HepG2 (cell line): ENCODE results near the gene CCDC77. TPM values are rescaled to one million over a fixed set of nuclear protein-coding genes. Genes with fewer than 3 reads are reported as not detected.

Source experiments
- ATAC-seq: fragments of 200-7000 bp; cut with Tn5 transposase; 3 replicates; pipeline ENCODE4 v1.9.1; 2020; ENCODE audit warnings: mild to moderate bottlenecking, moderate library complexity
- BruUV-seq: library from RNA; stranded (reverse); fragments of 400-500 nt; replicated peaks from 2 replicates; lab custom pipeline; 2021; lab: Mats Ljungman, UMichigan
- CTCF ChIA-PET: fragments of 300-600 bp; formaldehyde crosslinking; extraction: SDS; loops from one replicate; lab custom pipeline; 2021; ENCODE audit warnings: low total read pairs, inconsistent platforms, low intra/inter-chr PET ratio; lab: Yijun Ruan, JAX
- POLR2A ChIA-PET: fragments of 350-600 bp; sonication (Branson Sonifier 250); formaldehyde crosslinking; loops from one replicate; lab custom pipeline; 2020; ENCODE audit warnings: antibody characterized with exemption, inconsistent platforms; lab: Yijun Ruan, JAX
- DNase-seq: peaks from one replicate; pipeline ENCODE4 v3.0.0-alpha.2; 2015; ENCODE audit warnings: low spot score
- FAIRE-seq: peaks from 3 replicates; lab custom pipeline; 2011; peaks lifted over from hg19 to GRCh38; lab: Jason Lieb, UNC
- H2AFZ ChIP-seq: one replicate; pipeline ENCODE4 v1.6.1; 2011; ENCODE audit warnings: low read length, inconsistent platforms
- H3K27ac ChIP-seq: fragments of 300-600 bp; 3 replicates; pipeline ENCODE4 v1.8.0; 2011; ENCODE audit warnings: mixed run types, mild to moderate bottlenecking, mixed read lengths, low read length, inconsistent platforms; ENCODE audit not compliant: insufficient read depth; ENCODE audit errors: extremely low read length
- H3K27me3 ChIP-seq, 2 experiments: fragments of 200-600 bp in 1 of 2; 2 replicates in 1 of 2; 3 replicates in 1 of 2; pipeline versions ENCODE4 v1.6.0 to v1.8.0; 2011; ENCODE audit warnings: low read length in 2 of 2, mild to moderate bottlenecking in 2 of 2, moderate library complexity in 2 of 2, inconsistent platforms in 1 of 2; ENCODE audit not compliant: insufficient read depth in 2 of 2, control insufficient read depth in 1 of 2
- H3K36me3 ChIP-seq, 2 experiments: fragments of 200-600 bp in 1 of 2; replicated peaks in 1 of 2; 2 replicates in 1 of 2; 3 replicates in 1 of 2; pipeline versions ENCODE4 v1.5.1 to v1.8.0; 2011; ENCODE audit warnings: low read length in 2 of 2, inconsistent platforms in 1 of 2; ENCODE audit not compliant: insufficient read depth in 2 of 2, control insufficient read depth in 1 of 2
- H3K4me1 ChIP-seq: 2 replicates; pipeline ENCODE4 v1.5.1; 2012; ENCODE audit warnings: low read length, inconsistent platforms; ENCODE audit not compliant: insufficient read depth
- H3K4me2 ChIP-seq: 2 replicates; pipeline ENCODE4 v1.6.0; 2011; ENCODE audit warnings: low read depth, low read length, inconsistent platforms
- H3K4me3 ChIP-seq, 3 experiments: fragments of 200-600 bp in 1 of 3; sonication (generic), shearing (Covaris generic) in 1 of 3; replicated peaks in 1 of 3; 2 replicates each; pipeline ENCODE4 v1.5.1; 2011 to 2016; ENCODE audit warnings: low read length in 3 of 3, inconsistent platforms in 2 of 3, low read depth in 2 of 3, mild to moderate bottlenecking in 2 of 3, control low read depth in 1 of 3, mixed read lengths in 1 of 3; ENCODE audit not compliant: insufficient read depth in 1 of 3
- H3K79me2 ChIP-seq: one replicate; pipeline ENCODE4 v1.6.1; 2011; ENCODE audit warnings: low read length, inconsistent platforms; ENCODE audit not compliant: insufficient read depth
- H3K9ac ChIP-seq: 2 replicates; pipeline ENCODE4 v1.6.0; 2011; ENCODE audit warnings: mild to moderate bottlenecking, low read depth, low read length, inconsistent platforms; ENCODE audit not compliant: insufficient read depth
- H3K9me3 ChIP-seq: 2 replicates; pipeline ENCODE4 v1.5.1; 2012; ENCODE audit warnings: mild to moderate bottlenecking, low read length
- H4K20me1 ChIP-seq: 2 replicates; pipeline ENCODE4 v1.6.0; 2011; ENCODE audit warnings: inconsistent platforms, mild to moderate bottlenecking, low read length, moderate library complexity; ENCODE audit not compliant: insufficient read depth
- HNF4A ChIP-seq: sonication (generic); formaldehyde crosslinking; IDR thresholded peaks from 2 replicates; pipeline ENCODE4 v1.4.0; 2020; ENCODE audit warnings: missing genetic modification reagents
- KDM5B ChIP-seq: sonication (generic); formaldehyde crosslinking; IDR thresholded peaks from 2 replicates; pipeline ENCODE4 v1.4.0; 2020; ENCODE audit warnings: missing genetic modification reagents, mild to moderate bottlenecking, borderline replicate concordance
- NBN ChIP-seq: fragments of 450-650 bp; conservative IDR thresholded peaks from 2 replicates; pipeline ENCODE4 v1.6.1; 2017
- ONECUT2 ChIP-seq: sonication (generic); formaldehyde crosslinking; IDR thresholded peaks from 2 replicates; pipeline ENCODE4 v1.4.0; 2020; ENCODE audit warnings: missing genetic modification reagents
- RFX3 ChIP-seq: IDR thresholded peaks from 2 replicates; pipeline ENCODE4 v1.6.1; 2016; ENCODE audit warnings: missing biosample characterization, missing genetic modification reagents
- ZNF232 ChIP-seq: sonication (generic); formaldehyde crosslinking; IDR thresholded peaks from 2 replicates; pipeline ENCODE4 v1.4.0; 2020; ENCODE audit warnings: missing genetic modification reagents, borderline replicate concordance
- ZNF484 ChIP-seq: sonication (generic); formaldehyde crosslinking; IDR thresholded peaks from 2 replicates; pipeline ENCODE4 v1.5.1; 2020; ENCODE audit warnings: mild to moderate bottlenecking, low read depth, missing genetic modification reagents, borderline replicate concordance
- ZNF644 ChIP-seq: IDR thresholded peaks from 2 replicates; pipeline ENCODE4 v1.6.1; 2016; ENCODE audit warnings: low read depth
- ZNF678 ChIP-seq: sonication (generic); formaldehyde crosslinking; IDR thresholded peaks from 2 replicates; pipeline ENCODE4 v1.4.0; 2020; ENCODE audit warnings: mild to moderate bottlenecking, missing genetic modification reagents
- WGBS: methylation state at CpG from one replicate; pipeline ENCODE4 v1.1.6; 2017; ENCODE audit warnings: low lambda C conversion rate; 5-methylcytosine and 5-hydroxymethylcytosine counted together
- in situ Hi-C: cut with HindIII; loops from 2 replicates; pipeline ENCODE4 v1.10.0; 2017; ENCODE audit warnings: low pct_unique_long_range_greater_than_20kb; ENCODE audit not compliant: extremely low pct_ligation_motif_present
- intact Hi-C: fragments of 100-400 bp; cut with micrococcal nuclease; formaldehyde crosslinking; loops from one replicate; pipeline ENCODE4 v1.10.0; 2022; ENCODE audit not compliant: unreplicated experiment
- polyA plus RNA-seq, 8 experiments: library from polyadenylated mRNA; depleted of rRNA in 3 of 8; stranded (reverse) in 7 of 8; unstranded in 1 of 8; fragments of >200 nt; fragmentation: Illumina TruSeq in 4 of 8; extraction: Trizol in 4 of 8; gene quantifications; 2 replicates each; pipeline versions ENCODE4 v1.2.1 to v1.2.3, GENCODE V29; 2011 to 2016; ENCODE audit warnings: low read depth in 4 of 8, missing spikeins in 1 of 8, mixed read lengths in 1 of 8; ENCODE audit not compliant: insufficient read depth in 1 of 8
- total RNA-seq, 5 experiments: library from RNA; depleted of rRNA; stranded (reverse); fragments of >200 nt; fragmentation: Illumina TruSeq; extraction: Trizol; gene quantifications; 2 replicates each; pipeline ENCODE4 v1.2.3, GENCODE V29; 2016; ENCODE audit warnings: low read depth in 1 of 5
- TF ChIP-seq, protein P1 (sequence below): sonication (generic); formaldehyde crosslinking; IDR thresholded peaks from 2 replicates; pipeline ENCODE4 v1.5.1; 2020; ENCODE audit warnings: mild to moderate bottlenecking, missing genetic modification reagents, moderate library complexity

CCDC77 gene
- total and polyA plus RNA-seq, 2 of the 13 experiments (the other 11 are each of a cell fraction or from before 2014, with no cell fraction given) = 6.4 to 16.4 TPM

DNA sequence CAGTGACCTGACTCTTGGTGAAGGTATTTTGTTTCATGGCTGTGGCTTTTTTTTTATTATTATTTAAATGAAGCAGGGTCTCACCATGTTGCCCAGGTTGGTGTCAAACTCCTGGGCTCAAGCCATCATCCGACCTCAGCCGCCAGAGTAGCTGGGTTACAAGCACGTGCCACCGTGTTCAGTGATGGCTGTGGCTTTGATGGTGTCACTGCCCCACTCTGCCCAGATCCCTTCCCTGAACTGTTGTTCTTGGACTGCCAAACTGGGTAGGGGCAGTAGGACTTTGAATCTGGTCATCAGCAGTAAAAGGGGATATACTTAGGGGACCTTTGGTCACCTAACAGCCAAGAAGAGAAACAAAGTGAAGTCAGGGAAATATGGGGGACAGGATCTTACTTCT lies 77.7 kb downstream of the CCDC77 start (continued):
- TF ChIP-seq NBN (no peak), ONECUT2 (CRISPR knock-in tag) (no peak)

DNA sequence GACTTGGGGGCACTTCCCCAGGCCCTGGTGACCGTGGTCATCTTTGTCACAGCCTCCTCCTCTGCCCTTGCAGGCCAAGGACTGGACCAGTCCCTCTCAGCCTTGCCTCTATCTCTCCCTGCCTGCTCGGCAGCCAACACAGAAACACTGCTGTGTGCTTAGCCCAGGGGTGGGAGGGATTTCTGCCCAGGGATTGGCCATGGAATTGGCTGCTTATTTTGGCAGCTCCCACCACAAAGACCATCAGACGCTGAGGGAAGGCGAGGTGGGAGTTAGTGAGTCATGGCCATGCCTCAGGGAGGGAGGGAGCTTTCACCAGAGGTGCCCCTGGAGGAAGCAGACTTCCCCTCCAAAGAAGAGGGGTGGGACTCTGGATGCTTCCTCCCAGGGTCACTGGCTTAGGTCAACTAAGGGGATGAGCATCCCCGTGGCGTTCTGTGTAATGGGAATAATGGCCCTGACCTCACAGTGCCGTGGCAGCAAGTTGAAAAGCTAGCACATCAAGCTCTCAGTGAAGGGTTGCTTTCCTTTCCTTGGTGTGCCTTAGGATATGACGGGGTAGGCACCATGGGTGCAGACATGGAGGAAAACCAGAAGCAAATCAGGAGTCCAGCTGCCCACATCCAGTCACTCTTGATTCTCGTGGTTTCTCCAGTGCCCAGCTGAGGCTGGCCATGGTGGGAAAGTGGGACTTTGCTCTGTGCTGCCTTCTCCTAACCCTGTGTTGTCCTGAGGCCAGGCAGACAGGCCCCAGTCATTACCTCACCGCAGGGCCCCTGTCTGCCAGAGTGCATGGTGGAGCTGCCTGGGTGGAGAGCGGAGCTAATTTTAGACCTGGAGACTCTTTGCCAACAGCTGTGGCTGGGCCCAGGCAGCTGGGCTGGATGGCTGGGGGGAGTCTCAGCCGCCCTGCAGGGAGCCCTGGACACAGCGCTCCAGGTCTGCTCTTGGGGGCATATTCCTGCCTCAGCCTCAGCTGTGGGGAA lies 79.7 kb downstream of the CCDC77 start:
- DNase-seq (peak; percentile 24), FAIRE-seq (no peak), ATAC-seq (peak; percentile 98)
- H3K27me3 ChIP-seq = no peaks in the 10 kb centered on the region
- H3K4me1 ChIP-seq = peaks cover 14% of the 10 kb centered on the region
- H3K79me2 ChIP-seq = no peaks in the 10 kb centered on the region
- H3K4me3 ChIP-seq = no peak overlapping the region
- no peaks in the 10 kb centered on the region for H4K20me1 ChIP-seq
- no peak overlapping the region for H2AFZ ChIP-seq
- intact Hi-C loops (no loop called here), in situ Hi-C loops (no loop called here)
- no peak overlapping the region for H3K9ac ChIP-seq
- CTCF ChIA-PET = interaction anchor here (0.7 kb wide), 1 partner anchor 28 kb away, joined by 3 read pairs; no protein-coding TSS in a partner anchor
- POLR2A ChIA-PET = no interaction called here
- TF ChIP-seq, protein P1, sequence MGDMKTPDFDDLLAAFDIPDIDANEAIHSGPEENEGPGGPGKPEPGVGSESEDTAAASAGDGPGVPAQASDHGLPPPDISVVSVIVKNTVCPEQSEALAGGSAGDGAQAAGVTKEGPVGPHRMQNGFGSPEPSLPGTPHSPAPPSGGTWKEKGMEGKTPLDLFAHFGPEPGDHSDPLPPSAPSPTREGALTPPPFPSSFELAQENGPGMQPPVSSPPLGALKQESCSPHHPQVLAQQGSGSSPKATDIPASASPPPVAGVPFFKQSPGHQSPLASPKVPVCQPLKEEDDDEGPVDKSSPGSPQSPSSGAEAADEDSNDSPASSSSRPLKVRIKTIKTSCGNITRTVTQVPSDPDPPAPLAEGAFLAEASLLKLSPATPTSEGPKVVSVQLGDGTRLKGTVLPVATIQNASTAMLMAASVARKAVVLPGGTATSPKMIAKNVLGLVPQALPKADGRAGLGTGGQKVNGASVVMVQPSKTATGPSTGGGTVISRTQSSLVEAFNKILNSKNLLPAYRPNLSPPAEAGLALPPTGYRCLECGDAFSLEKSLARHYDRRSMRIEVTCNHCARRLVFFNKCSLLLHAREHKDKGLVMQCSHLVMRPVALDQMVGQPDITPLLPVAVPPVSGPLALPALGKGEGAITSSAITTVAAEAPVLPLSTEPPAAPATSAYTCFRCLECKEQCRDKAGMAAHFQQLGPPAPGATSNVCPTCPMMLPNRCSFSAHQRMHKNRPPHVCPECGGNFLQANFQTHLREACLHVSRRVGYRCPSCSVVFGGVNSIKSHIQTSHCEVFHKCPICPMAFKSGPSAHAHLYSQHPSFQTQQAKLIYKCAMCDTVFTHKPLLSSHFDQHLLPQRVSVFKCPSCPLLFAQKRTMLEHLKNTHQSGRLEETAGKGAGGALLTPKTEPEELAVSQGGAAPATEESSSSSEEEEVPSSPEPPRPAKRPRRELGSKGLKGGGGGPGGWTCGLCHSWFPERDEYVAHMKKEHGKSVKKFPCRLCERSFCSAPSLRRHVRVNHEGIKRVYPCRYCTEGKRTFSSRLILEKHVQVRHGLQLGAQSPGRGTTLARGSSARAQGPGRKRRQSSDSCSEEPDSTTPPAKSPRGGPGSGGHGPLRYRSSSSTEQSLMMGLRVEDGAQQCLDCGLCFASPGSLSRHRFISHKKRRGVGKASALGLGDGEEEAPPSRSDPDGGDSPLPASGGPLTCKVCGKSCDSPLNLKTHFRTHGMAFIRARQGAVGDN (CRISPR knock-in tag) = peak; percentile 22; the same call in 1 of the 2 replicates
- TF ChIP-seq RFX3 = no peak
- TF ChIP-seq HNF4A (CRISPR knock-in tag) = peak; percentile 60; the same call in 1 of the 2 replicates
- TF ChIP-seq ZNF678 = no peak
- 0 out of 2 replicates have a peak, but pooled peaks have one; percentile 38 for TF ChIP-seq KDM5B (CRISPR knock-in tag)
- TF ChIP-seq ZNF484 (CRISPR knock-in tag) = no peak
- 0 out of 2 replicates have a peak, but pooled peaks have one; percentile 18 for TF ChIP-seq ZNF644 (CRISPR knock-in tag)
- TF ChIP-seq ZNF232 (CRISPR knock-in tag) = no peak
- peak overlapping the region; percentile 13 for H3K4me2 ChIP-seq
- WGBS = 41% methylated on average over 5 of the region's 13 CpGs
- BruUV-seq = no TSS peak
- no peaks in the 10 kb centered on the region for H3K36me3 ChIP-seq
- no peaks in the 10 kb centered on the region for H3K9me3 ChIP-seq
- H3K27ac ChIP-seq = no peak overlapping the region
